Measurements from ENCODE around the gene KLHL1. TPM values are rescaled to one million over a fixed set of nuclear protein-coding genes. Genes with fewer than 3 reads are reported as not detected.

Gene KLHL1
- total RNA-seq, 1 donor from 2014 or later = not detected

DNA sequence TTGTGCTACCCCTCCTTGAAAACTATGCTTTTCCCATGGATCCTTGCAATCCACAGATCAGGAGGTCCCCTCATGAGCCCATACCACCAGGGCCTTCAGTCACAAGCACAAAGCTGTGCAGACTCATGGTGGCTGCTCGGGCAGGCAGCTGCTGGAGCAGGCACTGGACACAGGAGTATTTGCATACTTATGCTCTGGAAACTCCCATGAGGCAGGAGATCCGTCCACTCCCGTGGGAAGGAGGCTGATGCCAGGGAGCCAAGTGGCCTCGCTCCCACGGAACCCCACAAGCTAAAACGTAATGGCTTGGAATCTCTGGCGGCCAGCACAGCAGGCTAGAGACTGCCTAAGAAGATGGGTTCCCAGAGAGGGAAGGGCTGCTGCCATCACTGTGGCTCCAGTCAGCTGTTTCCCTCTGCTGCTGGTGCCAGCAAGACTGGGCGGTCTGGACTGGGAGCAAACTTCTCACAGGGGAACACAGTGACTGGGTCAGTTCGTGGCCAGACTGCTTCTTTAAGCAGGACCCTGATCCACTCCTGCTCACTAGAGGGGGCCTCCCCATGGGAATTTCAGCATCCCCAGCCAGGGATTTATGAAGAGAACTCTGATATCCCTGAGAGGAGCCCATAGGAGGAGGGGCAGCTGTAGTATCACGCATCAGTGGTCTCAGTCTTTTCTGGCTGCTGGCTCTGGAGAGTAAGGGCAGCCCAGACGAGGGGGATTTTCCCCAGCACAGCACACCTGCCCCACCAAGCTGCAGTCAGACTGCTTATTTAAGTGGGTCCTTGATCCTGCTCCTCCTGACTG, 370.9 kb downstream of the KLHL1 start:
- Histone ChIP-seq H3K27ac (replicated peaks) (no peak overlapping the region), H3K4me1 (no peaks in the 10 kb centered on the region), H3K36me3 (no peaks in the 10 kb centered on the region), H3K9me3 (replicated peaks) (peaks cover 5% of the 10 kb centered on the region), H3K27me3 (ENCODE audit: low read depth) (no peaks in the 10 kb centered on the region), H3K4me3 (no peak overlapping the region)
- no peak for DNase-seq
- intact Hi-C loops (cut with micrococcal nuclease) = no loop called here
- TF ChIP-seq, protein P1, sequence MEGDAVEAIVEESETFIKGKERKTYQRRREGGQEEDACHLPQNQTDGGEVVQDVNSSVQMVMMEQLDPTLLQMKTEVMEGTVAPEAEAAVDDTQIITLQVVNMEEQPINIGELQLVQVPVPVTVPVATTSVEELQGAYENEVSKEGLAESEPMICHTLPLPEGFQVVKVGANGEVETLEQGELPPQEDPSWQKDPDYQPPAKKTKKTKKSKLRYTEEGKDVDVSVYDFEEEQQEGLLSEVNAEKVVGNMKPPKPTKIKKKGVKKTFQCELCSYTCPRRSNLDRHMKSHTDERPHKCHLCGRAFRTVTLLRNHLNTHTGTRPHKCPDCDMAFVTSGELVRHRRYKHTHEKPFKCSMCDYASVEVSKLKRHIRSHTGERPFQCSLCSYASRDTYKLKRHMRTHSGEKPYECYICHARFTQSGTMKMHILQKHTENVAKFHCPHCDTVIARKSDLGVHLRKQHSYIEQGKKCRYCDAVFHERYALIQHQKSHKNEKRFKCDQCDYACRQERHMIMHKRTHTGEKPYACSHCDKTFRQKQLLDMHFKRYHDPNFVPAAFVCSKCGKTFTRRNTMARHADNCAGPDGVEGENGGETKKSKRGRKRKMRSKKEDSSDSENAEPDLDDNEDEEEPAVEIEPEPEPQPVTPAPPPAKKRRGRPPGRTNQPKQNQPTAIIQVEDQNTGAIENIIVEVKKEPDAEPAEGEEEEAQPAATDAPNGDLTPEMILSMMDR (IDR thresholded peaks at IDR 0.05; ENCODE audit: borderline replicate concordance) = no peak

DNA sequence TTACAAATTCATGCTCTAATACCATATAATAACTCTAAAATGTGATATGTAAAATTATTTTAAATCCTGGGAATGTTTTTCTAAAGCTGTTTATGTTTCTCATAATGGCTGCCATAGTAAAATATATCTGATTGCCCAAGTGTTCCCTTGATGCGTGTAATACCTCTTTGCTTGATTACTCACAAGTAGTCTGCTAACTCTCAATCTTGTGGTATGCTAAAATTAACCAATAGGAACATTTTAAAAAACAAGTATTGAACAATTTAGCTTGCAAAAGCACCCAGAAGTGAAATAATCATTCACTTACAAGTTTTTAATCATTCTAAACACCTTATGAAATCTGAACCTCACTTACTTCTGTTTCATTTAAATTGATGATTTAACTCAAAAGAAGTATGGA, 386.6 kb downstream of the KLHL1 start:
- H3K4me3 ChIP-seq = no peak overlapping the region
- DNase-seq = no peak
- no peak overlapping the region for H3K27ac ChIP-seq (replicated peaks)
- TF ChIP-seq, protein P1 (IDR thresholded peaks at IDR 0.05; ENCODE audit: borderline replicate concordance) = no peak
- H3K27me3 ChIP-seq (ENCODE audit: low read depth) = no peaks in the 10 kb centered on the region
- H3K9me3 ChIP-seq (replicated peaks) = no peaks in the 10 kb centered on the region
- H3K36me3 ChIP-seq = no peaks in the 10 kb centered on the region
- intact Hi-C loops (cut with micrococcal nuclease) = no loop called here
- no peaks in the 10 kb centered on the region for H3K4me1 ChIP-seq

DNA sequence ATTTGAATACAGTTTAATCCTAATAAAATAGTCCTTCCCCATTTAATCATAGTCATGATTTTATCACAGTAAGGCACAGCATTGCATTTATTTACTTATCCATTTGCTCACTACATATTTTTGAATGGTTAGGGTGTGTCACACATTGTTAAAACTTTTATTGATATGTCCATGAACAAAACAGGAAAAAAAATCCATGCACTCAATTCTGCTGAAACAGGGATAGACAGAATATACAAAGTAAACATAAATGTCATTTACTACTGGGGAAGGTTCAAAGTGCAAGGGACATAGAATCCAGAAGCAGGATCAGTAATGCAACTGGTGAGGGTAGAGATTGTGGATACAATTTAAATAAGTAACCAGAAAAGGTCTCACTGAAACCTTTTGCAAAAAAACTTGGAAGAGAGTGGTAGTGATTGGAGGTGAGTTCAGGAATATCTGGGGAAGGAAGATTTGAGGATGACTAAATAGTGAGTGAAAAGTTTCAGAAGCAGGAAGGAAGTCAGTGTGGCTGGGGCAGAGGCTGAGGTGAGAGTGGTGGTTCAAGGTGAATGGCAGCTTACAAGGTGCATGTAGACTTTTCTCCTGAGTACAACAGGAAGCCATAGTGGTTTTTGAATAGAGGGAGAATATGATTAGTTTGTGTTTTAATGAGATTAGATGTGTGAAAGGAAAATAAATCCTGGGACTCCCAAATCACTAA, 387.8 kb downstream of the KLHL1 start:
- intact Hi-C loops (cut with micrococcal nuclease) = no loop called here
- TF ChIP-seq, protein P1 (IDR thresholded peaks at IDR 0.05; ENCODE audit: borderline replicate concordance) = no peak
- H3K4me1 ChIP-seq = no peaks in the 10 kb centered on the region
- no peak overlapping the region for H3K27ac ChIP-seq (replicated peaks)
- H3K9me3 ChIP-seq (replicated peaks) = no peaks in the 10 kb centered on the region
- H3K36me3 ChIP-seq = no peaks in the 10 kb centered on the region
- no peak for DNase-seq
- no peaks in the 10 kb centered on the region for H3K27me3 ChIP-seq (ENCODE audit: low read depth)
- H3K4me3 ChIP-seq = no peak overlapping the region

DNA sequence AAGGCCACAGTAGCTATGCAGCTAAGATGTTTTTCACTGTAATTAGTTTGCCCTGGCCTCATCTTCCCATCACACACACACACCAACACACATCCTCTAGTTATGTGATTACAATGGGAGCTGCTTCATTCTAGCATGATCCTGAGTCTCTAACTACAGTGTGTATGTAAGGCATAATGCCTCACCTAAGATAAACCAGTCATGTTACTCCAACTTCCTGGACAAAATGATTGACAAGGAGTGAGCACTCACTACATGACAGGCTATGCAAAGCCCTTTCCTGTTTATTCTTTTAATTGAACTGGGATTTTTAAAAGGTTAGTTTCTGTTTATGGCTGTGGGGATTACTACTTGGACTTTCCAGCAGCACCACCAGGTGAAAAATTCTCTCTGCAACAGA, 401.4 kb downstream of the KLHL1 start:
- TF ChIP-seq, protein P1 (IDR thresholded peaks at IDR 0.05; ENCODE audit: borderline replicate concordance) = no peak
- no peak for DNase-seq
- Histone ChIP-seq H3K27me3 (ENCODE audit: low read depth) (no peaks in the 10 kb centered on the region), H3K27ac (replicated peaks) (no peak overlapping the region), H3K4me1 (no peaks in the 10 kb centered on the region), H3K9me3 (replicated peaks) (no peaks in the 10 kb centered on the region), H3K4me3 (no peak overlapping the region), H3K36me3 (no peaks in the 10 kb centered on the region)
- intact Hi-C loops (cut with micrococcal nuclease) = no loop called here

DNA sequence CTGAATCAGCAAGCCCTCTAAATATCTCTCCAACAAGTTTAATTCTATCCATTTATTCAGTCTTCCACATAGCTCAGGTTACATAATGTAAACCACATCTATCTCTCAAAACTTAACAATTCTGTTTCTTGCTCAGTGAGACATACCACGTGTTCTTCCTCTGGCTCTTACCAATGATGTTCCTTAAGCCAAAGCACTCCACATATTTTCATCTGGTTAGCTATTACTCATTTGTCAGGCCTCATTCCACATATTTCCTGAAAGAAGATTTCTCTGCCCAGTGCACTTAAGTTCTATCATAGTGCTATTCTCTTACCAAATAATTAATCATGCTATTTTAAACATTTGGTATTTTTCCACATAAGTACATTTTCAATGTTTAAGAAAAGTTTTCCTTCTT, 403.9 kb downstream of the KLHL1 start:
- Histone ChIP-seq H3K4me3 (no peak overlapping the region), H3K36me3 (no peaks in the 10 kb centered on the region), H3K27me3 (ENCODE audit: low read depth) (no peaks in the 10 kb centered on the region), H3K4me1 (no peaks in the 10 kb centered on the region), H3K9me3 (replicated peaks) (no peaks in the 10 kb centered on the region), H3K27ac (replicated peaks) (no peak overlapping the region)
- TF ChIP-seq, protein P1 (IDR thresholded peaks at IDR 0.05; ENCODE audit: borderline replicate concordance) = no peak
- intact Hi-C loops (cut with micrococcal nuclease) = no loop called here
- no peak for DNase-seq
